LoVo (cell line): ENCODE results near the gene PMM1.
A peak's percentile ranks its signal among the peaks of the same experiment; 100 is the strongest.
"Not testable (repeated sequence)": the region's sequence is repeated elsewhere in the genome, so short reads cannot be mapped to it uniquely, and the experiment has no call there.

Source experiments
- DNase-seq: peaks from one replicate; pipeline ENCODE4 v3.0.0-alpha.2; 2016; ENCODE audit warnings: low spot score

Gene PMM1

DNA sequence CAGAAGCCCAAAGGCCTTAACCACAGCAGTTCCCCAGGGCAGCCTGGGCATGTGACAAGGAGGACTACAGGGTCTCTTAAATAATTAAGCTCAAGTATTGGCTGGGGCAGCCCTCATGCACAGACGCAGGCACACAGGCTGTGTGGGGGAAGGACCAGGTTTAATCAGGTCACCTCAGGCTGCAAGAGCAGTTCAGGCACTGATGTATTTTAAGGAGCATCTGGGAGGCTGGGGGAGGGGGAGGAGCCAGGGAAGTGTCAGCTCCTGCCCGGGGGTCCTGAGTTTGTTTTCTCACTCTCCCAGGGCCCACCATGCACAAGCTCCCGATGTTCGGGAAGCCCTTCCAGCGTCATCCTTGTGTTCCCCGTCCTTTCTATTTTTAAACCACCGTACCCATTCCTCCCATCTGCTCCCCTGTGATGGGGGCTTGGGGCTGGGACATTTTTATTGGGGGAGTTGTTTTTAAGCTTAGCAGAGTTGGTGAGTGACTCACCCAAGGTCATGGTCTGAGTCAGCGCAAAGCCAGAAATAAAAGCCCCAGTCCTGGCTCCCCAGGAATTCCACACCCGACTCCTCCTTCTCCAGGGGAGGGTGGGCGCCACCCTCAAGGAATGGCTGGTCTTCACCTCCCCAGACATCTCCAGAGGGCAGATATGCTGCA, 26.5 kb downstream of the PMM1 start:
- peak; percentile 54 for DNase-seq

DNA sequence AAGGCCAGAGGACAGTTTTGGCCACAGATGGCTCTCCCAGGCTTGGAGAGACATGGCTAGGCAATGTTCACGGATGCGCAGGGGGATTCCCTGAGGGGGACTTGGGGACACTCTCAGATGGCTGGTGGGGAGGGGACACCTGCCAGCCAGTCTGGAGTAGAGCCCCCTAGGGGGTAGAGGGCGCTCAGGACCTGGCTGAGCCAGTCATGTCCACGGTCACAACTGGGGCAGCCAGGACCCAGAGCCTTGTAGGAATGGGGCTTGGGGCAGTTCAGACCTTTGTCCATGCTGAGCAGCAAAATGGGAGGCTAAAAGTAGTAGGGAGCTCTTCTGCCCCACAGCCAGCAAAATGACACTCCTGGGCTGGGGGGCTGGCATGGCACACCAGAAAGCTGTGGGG, 27.2 kb downstream of the PMM1 start:
- DNase-seq = no peak

DNA sequence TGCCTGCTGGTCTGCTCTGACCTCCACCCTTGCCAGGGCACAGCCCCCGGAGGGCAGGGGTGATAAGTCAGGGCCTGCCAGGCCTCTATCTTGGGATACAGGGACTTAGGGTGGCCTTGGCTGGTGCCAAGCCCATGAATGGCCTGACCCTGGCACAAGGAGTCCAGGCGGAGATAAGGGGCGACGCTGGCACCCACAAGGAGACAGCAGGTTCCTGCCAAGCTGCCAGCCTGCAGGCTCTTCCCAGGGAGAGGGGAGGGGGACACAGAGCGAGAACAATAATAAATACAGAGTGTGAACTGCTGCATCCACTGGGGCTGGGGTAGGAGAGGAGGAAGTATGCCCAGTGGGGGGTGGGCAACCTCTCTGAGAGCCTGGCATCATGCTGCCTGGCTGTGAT, 27.9 kb downstream of the PMM1 start:
- DNase-seq = no peak

DNA sequence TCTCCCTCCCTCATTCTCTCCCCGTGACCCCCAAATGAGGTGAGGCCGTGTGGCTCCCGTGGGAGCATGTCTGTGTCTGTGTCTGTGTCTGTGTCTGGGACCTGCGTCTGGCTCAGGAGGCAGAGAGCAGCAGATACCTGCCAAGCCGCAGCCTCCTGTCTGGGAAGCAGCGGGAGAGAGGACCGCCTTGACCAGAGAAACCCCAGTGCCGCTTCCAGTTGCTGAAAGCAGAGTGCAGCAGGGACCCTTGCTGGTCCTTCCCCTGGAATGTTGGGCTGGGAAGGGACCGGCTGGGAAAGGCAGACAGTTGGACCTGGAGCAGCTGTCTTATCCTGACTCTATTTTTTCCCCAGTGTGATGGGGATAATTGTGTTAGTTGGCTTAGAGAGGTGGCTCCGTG, 28.3 kb downstream of the PMM1 start:
- no peak for DNase-seq

DNA sequence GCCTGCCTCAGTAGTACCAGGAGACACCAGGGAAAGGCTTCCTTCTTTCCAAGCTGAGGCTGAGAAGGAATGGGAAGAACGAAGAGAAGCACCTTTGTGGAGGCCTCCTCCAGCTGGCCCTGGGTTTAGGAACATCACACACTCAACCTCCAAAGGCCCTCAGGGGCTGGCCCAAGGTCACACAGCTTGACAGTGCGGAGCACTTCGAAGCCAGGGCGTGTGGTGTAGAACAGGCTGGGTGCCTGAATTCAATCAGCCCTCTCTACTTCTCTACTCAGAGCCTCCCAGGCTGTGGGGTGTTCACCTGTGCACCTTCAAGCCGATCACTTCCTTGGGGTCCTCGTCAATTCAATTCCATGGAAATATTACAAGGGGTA, 29.6 kb downstream of the PMM1 start:
- DNase-seq = no peak

DNA sequence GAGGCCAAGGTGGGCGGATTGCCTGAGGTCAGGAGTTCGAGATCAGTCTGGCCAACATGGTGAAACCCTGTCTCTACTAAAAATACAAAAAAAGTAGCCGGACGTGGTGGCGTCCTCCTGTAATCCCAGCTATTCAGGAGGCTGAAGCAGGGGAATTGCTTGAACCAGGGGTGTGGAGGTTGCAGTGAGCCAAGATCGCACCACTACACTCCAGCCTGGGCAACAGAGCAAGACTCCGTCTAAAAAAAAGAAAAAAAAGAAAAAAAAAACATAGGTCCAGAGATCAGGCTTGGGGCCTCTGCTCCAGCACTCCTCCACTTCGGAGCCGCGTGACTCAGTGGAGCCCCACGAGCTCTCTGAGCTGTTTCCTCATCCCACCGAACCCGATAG, 31.4 kb downstream of the PMM1 start:
- not testable (repeated sequence) for DNase-seq

DNA sequence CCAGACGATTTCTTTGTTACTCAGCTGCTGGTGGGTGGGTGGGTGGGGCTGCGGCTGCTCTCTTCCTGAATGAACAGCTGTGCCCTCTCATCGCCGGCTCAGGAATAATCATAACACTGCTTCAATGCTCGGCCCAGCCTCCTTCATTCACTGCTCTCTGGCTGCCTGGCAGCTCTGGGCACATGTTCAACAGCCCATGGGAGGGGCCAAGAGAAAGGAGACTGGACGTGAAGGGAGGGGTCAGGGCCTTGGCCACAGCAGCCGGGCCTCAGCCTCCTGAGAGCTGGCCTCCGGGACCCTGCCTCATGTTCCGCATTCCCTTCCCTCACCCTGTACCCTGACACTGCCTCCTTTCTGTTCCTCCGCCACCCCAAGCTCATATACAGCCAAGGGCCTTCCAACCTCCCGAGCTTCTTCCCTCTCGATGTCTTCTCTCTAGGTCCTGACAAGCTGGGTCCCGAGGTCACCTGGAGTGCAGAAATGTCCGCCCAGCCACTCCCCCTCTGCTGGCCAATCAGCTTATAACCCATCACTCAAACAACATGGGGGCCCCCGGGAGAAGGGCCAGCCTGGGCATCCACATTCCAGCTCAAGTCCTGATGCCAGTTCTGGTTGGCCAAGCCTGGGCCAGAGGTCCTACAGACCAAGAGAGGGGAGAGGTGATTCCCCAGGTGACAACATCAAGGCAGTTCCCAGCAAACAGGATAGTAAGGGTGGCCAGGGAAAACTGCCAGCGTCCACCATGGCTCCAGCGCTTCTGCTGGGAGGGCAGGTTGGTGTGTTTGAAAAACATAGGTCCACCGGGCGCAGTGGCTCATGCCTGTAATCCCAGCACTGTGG, 32.0 kb downstream of the PMM1 start:
- DNase-seq = no peak

DNA sequence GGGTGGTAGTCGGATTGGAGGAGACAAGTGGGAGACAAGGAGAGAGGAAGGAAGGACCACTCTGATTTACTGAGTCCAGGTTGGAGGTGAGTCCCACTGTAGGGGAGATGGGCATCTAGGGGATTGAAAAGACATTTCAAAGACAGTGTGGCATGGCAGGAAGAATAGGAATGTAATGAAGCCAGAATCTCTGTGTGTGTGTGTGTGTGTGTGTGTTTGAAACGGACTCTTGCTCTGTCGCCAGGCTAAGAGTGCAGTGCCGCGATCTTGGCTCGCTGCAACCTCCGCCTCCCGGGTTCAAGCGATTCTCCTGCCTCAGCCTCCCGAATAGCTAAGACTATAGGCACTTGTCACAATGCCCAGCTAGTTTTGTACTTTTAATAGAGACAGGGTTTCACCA, 33.1 kb downstream of the PMM1 start:
- no peak for DNase-seq

DNA sequence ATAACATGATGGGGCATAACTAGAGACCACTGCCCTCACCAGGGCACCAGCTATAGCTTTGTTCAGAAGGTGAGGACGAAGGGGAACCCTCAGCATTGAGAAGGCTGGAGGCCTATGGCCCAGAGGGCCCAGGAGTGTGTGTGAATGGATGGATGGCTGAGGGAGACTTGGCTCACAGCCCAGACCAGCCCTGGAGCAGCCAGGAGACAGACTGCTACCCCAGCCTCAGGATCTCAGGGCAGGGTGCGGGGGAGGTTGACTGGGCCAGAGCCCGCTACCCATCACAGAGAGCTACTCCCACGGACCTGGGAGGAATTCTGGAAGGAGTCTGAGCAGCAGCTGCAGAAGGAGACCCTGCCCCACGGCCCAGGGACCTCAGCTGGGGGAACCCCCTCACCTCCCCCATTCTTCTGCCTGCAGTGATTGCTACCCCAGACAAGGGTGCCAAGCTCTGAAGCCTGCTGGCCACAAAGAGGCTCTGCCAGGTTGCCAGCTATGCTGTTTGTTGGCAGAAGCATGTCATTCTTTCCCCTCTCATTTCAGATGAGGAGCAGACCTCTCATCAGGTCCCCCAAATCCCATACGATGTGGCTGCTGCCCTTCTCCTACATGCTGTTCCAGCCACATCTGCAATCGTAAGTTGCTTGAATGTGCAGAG, 34.2 kb downstream of the PMM1 start:
- DNase-seq = no peak

DNA sequence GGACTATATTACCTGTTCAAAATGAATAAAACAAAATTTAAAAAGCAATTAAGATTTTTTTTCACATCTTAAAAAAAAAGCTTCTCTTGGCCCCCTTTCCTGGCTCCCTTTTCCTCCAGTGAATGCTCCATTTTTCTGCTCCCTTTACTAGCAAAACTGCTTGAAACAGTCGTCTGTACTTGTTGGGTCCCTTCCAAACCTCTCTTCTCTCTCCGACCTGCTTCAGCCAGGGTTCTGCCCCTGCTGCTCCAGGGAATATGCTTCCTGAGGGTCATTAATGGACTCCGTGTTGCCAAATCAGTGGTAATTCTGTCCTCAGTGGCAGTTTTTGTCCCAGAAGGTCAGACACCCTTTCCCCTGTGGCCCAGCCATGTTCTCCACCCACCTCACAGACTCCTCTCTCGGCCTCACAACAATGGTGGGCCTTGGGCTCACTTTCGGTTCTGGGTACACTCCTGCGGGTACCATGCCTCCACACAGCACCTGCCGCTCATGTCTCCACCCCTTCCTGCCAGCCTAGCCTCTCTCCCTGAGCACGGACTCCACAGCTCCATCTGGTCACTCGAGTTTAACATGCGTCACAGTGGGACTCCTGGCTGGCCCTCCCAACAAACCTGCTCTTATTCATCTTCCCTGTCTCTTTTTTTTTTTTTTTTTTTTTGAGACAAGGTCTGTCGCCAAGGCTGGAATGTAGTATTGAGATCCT, 37.6 kb downstream of the PMM1 start:
- DNase-seq = no peak

DNA sequence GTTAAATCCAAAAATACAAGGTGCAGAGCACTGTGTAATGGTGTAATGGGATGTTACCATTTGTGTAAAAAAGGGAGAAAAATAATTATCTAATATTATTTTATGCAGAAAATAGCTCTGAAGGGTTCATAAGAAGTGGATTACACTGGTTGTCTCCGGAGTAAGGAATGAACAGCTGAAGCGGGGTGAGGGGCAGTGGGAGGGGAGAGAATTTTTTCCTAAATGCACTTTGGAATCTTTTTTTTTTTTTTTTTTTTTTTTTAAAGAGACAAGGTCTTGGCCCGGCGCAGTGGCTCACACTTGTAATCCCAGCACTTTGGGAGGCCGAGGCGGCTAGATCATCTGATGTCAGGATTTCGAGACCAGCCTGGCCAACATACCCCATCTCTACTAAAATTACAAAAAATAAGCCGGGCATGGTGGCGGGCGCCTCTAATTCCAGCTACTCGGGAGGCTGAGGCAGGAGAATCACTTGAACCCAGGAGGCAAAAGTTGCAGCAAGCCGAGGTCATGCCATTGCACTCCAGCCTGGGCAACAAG, 38.6 kb downstream of the PMM1 start:
- DNase-seq = no peak

DNA sequence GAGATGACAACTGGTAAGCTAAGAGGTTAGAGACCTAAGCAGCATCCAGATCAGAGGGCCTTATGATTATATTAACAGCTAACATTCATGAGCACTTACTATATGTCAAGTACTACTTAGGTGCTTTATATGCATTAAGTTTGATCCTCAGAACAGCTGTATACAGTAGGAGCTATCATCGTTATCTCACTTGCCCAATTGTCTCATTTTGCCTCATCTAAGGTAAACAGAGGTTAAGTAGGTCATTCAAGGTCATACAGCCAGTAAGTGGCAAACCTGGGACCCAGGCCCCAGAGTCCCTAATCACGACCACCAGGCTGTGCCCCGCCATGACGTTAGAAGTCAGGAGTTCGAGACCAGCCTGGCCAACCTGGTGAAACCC, 40.8 kb downstream of the PMM1 start:
- DNase-seq = no peak

DNA sequence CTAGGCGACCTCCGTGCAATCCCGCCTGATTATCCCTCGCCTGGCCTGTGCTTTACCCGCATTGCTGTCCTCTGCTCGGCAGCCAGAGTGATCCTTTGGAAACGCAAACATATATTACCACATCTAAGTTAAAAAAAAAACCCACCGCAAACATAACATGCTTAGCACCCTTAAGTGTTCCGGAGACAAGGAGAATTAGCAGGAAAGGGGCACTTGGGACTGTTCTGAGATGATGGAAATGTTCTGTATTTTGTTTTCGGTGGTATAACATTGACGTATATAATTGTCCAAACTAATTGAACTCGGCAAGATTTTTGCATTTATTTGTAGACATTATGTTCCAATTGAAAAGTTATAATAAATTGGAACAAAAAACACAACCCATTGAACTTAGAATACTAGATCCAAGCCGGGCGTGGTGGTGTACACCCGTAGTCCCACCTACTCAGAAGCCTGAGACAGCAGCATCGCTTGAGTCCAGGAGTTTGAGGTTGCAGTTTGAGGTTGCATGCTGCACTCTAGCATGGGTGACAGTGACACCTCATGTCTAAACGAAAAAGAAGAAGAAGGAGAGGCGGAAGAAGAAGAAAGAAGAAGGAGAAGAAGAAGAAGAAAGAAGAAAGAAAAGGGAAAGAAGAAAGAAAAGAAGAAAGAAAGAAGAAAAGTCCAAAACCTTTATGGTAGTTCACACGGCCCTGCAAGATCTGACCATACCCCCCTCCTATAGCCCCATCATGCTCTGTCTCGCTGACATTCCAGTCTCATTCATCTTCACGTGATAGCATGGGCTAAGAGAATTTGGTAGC, 44.8 kb downstream of the PMM1 start:
- DNase-seq = no peak

DNA sequence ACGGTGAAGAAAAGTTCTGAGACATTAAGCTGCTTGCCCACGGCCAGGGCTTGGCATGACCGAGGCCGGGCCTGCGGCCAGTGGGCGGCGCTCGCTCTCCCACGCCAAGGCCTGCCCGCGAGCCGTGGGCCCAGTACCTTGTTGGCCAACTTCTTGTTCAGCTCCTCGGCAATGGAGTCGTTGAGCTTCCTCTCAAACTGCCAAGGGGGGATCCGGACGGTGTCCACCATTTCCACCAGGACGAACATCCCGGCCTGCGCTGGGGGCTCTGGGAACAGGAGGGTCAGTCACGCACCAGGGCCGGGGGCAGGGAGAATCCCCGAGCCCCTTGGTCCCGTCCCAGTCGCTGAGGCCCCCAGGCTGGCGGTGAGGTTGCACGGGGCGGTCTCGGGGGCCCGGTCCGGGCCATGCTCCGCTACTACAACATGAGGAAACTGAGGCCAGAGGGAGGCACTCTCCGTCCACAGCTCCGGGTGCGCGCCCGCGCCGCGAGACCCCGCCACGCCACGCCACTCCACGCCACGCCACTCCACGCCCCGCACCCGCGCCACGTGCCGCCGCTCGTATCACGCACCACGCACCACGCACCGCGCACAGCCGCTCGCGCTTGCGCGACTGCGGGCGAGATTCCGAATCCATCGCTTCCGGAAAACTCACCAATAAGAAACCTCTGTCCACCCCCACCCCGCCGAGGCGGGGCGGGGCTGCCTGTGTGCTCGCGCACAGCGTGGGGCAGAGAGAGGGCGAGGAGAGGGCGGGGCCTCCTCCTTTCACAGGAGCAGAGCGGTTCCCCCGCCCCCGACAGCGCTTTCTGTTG, 45.6 kb downstream of the PMM1 start, which contains the start of gene POLR3H:
TSS of gene POLR3H (minus strand) at position 617 of the 817 bp plus-strand sequence. CDS start at position 248, 369 bp downstream.
- DNase-seq = peak; percentile 98

DNA sequence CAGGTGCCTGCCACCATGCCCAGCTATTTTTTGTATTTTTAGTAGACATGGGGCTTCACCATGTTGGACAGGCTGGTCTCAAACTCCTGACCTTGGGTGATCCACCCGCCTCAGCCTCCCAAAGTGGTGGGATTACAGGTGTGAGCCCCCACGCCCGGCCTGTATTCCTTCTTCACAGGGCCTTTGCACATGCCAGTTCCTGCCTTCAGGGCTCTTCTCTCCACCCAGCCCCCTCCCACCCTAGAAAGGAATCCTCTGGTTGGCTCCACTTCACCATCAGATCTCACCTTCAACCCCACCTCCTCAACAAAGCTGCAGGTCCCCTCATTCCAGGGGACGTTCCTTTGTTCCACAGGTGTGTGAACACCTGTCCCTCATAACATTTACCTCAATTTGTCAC, 47.4 kb downstream of the PMM1 start:
- no peak for DNase-seq

DNA sequence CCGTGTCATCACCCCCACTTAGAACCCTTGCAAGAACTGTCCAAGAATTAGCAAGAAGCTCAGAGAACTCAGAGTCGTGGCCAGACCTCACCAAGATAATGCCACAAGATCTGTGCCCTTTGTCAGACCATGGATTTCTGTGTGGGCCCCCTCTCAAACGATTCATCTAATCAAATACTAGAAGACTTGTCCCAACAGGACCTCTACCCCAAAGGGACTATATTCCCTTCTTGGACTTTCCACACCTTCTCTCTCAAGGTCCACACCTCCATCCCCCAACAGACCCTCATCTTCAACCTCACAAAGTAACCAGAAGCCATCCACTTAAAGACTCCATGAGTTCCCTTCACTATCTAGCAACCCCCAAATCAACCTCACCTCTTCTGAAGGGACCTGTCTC, 48.2 kb downstream of the PMM1 start:
- DNase-seq = no peak

DNA sequence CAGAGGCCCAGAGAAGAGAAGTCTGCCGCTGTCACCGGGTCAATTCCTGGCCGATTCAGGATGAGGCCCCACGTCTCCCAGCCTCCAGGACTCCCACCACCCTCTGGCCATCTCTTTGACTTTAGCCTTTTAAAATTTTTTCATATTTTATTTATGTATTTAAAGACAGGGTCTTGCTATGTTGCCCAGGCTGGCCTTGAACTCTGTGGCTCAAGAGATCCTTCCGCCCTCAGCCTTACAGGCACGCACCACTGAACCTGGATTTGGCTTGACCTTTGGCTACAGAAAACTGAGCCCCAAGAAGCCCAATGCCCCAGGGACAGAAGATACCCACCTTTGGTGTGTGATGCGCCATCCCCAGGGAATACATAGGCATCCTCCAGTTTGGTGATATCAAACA, 49.3 kb downstream of the PMM1 start:
- DNase-seq = no peak

DNA sequence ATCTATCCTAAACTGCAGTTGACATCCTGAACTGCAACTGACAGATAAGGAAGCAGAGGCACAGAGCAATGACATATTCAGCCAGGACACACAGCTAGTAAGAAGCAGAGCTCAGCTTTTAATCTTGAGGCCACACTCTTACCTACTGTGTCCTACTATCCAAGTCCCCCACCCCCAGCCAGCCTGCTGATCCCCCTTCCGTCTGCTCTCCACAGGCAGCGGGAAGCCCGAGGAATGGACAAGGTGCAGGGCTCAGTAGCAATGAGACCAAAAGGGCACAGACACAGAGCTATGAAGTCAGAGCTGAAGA, 49.7 kb downstream of the PMM1 start:
- DNase-seq = no peak

DNA sequence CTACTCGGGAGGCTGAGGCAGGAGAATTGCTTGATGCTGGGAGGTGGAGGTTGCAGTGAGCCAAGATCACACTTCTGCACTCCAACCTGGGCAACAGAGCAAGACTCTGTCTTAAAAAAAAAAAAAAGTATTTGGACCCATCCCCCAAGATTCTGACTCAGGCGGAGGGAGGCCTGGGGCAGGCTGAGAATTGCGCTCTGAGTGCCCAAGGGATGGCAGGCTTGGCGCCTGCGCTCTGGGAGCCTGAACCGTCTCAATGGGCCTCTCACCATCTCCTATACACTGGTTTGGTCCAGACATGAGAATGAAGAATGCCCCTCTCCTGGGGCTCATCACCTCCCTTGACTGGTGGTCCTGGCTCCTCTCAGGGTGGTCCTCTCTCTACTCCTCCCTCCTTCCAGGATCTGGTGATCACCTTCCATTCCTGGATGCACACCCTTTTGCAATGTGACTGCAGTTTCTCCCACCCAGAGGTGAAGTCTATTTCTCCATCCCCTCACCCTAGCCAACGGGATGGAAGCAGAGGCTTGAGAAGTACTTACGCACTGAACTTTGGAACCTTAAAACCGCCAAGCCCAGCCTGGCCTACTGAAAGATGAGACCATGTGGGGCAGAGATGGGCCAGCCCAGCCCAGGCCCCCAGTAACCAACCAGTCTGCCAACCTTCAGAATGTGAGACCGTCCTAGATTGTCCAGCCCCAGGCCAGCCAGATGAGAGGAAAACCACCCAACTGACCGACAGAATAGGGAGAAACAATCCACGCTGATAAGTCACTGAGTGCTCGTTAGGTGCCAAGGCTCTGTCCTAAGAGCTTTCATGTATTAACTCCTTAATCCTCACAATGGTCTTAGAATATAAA, 50.3 kb downstream of the PMM1 start:
- no peak for DNase-seq

DNA sequence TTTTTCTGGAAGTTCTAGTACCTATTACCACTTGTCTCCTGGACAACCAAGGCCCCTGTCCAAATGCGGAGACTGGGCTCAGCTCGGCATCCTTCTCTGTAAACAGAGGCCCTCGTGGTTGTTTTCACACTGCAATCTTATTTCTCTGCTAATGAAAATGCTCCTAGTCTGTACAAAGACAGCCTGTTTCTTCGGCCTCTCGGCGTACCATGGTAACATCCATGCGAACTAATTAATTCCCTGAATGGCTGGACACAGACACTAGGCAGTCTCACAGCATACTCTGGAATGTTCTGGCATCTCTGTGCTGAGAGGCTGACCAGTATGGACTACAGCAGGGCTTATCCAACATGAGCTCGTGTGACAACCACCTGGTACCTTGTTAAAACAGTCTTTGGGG, 51.1 kb downstream of the PMM1 start:
- DNase-seq = no peak
